SK-N-SH treated with all-trans-retinoic acid at 6 μM for 48 hours (cell line): ENCODE measurements around the gene NCOA4.
"Not testable (repeated sequence)": the region's sequence is repeated elsewhere in the genome, so short reads cannot be mapped to it uniquely, and the experiment has no call there.

Experiments used
- ATAC-seq: fragments of 200-7000 bp; cut with Tn5 transposase; 3 replicates; pipeline ENCODE4 v1.9.1; 2020; ENCODE audit warnings: mild to moderate bottlenecking, moderate library complexity

The NCOA4 gene

DNA sequence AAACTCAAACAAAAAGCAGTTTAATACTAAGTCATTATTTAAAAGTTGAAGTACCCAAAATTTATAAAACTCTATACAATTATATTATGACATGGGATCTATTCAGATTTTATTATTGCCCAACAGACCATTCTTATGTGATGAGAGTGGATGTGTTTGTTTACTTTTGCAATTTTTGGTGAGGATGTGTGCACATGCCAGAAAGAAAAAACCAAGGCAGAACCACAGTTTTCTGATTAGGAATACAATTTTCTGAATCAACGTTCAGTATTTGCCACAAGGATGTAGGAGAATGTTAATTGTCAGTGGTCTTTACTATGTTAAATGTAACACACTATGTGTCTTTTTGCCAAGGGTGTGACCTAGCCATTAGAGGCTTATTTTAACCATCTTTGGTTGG, 49.1 kb downstream of the NCOA4 start:
- not testable (repeated sequence) for ATAC-seq

DNA sequence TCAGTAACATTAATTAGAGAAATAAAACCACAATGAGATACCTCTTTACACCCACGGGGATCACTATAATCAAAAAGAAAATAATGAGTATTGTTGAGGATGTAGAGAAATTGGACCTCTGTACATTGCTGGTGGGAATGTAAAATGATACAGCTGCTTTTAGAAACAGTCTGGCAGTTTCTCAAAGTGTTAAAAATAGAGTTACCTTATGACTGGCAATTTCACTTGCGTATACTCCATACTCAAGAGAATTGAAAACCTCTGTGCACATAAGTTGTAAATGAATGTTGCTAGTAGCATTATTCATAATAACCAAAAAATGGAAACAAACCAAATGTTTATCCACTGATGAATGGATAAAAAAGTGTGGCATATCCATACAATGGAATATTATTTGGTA, 51.9 kb downstream of the NCOA4 start:
- ATAC-seq, result not testable (repeated sequence)

DNA sequence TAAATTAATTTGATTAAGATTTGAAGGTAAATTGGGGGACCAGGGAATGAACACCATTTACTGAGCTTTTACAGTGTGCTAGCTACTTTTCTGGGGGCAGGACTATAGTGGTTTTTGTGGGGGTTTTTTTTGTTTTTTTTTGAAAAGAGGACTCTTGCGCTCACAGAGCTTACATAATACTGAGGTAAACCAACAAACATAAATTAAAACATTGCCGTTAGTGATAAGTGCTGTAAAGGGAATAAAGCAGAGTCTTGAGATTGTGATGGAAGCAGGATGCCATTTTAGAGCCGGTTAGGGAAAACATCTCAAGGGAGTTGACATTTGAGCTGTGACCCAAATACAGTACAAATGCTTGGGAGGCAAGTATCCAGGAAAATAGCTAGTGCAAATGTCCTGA, 56.4 kb downstream of the NCOA4 start:
- ATAC-seq, result not testable (repeated sequence)

DNA sequence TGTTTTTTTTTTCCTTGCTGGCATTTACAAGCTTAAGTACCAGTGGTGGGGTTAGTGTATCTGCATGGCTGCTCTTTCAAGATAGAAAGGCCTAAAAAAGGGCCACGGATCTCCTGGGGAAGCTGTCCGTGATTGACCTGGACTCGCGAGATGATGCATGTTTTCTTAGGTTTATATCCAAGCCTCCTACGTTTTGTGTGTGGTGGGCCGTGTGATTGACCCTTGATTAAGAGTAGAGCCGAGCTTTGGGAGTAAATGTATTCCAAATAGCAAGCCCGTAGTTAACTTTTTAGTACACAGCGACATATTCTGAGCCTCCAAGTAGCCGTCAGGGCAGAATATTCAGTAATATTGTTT, 57.6 kb downstream of the NCOA4 start:
- ATAC-seq, result peak; percentile 46

DNA sequence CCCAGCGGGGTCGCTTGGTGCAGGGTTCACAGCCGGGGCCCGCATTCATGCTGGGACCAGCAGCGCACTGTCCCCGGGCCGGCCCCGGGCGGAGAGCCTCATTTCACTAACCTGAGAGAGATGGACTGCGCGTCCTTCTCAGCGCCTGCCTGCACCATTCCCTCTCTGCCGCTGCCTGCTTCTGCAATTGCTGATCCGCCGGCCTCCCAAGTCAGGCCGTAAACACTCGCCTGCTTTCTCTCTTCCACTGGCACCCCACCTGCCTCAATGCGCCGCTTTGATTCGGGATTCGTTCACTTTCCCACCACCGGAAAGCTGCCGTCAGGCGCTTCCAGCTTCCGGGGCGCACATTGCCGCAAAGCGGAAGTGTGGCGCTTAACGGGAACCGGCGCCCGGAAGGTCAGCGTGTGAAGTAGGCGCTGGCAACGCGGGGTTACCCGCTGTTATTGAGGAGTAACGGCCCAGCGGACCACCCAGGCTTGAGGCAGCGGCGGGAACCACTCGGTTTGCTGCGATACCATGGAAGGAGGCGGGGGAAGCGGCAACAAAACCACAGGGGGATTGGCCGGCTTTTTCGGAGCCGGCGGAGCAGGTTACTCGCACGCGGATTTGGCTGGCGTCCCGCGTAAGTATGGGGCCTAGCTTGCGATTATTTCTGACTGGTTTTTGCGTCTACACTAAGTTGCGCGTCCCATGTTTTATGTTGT, 58.2 kb downstream of the NCOA4 start, which contains the start of gene TIMM23:
TIMM23 (plus strand) TSS at position 384 of the 707 bp plus-strand sequence; CDS start at position 520, 136 bp downstream.
- peak; percentile 86 for ATAC-seq

DNA sequence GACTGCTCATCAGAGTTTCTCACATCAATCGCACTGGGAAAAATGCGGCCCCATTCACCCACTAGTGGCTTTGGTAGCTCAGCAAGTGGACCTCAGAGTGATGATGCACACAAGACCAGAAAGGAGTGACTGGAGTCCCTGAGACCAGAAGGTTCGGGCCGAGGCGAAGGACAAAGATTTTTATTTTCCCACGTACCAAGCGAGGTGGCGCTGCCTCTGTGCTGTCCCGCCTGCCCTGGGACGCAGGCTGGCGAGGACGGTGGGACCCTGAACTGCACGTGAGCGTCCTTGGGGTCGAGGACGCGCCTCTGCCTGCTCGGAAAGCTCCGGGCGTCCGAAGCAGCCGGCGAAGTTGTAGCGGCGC, 58.7 kb downstream of the NCOA4 start:
- peak; percentile 62 for ATAC-seq

DNA sequence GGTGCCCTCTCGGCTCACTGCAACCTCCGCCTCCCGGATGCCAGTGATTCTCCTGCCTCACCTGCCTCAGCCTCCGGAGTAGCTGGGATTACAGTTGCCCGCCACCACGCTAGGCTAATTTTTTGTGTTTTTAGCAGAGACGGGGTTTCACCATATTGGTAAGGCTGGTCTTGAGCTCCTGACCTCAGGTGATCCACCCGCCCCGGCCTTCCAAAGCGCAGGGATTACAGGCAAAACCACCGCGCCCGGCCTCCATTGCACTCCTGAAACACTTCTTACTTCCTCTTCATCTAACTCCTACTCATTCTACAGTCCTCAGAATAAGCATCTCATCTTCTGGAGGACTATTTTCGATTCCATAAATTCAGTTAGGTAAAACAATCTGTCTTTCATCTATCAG, 59.4 kb downstream of the NCOA4 start:
- ATAC-seq, result peak; percentile 10; the same call in 1 of the 3 replicates

DNA sequence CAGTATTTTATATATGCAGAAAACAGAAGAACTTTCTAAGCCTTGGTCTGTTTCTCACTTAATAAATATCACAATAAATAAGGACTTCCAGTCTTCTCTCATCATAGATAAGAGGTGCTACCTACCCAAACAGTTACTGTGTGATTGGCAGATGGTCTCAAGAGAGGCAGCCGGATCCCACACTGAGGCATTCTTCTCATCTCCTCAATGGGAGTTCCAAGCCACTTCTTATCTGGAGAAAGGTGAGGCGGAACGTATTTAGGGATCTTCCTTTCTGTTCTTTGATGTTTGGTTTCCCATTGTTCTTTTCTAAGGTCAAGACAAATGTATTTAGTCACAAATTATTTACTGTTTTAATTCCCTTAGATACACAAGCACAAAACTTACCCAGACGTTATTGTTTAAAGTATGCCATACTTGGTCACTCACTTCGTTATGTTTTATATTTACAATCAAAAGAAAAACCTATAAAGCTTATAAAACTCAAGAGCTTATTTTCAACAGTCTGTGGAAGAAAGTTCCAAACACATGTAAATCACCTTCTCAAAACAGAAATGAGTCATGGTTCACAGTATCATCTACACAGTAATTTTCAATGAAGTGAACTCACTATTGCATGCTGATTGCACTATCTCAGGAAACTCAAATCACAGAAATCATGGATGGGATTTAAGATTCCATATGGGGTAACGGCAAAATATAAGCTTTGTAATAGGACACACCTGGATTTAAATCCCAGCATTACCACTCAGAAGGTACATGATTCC, 67.6 kb downstream of the NCOA4 start:
- not testable (repeated sequence) for ATAC-seq

DNA sequence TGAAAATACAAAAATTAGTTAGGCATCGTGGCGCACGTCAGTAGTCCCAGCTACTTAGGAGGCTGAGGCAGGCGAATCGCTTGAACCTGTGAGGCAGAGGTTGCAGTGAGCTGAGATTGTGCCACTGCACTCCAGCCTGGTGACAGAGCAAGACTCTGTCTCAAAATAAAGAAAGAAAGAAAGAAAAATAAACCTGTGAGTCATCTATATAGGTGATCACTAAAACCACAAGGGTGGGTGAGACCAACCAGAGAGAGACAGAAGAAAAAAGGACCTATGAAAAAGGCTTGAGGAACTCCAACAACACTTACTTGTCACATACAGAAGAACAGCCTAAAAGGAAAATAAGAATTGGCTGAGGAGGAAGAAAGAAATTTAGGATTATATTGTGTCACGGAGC, 72.5 kb downstream of the NCOA4 start:
- ATAC-seq, result not testable (repeated sequence)

DNA sequence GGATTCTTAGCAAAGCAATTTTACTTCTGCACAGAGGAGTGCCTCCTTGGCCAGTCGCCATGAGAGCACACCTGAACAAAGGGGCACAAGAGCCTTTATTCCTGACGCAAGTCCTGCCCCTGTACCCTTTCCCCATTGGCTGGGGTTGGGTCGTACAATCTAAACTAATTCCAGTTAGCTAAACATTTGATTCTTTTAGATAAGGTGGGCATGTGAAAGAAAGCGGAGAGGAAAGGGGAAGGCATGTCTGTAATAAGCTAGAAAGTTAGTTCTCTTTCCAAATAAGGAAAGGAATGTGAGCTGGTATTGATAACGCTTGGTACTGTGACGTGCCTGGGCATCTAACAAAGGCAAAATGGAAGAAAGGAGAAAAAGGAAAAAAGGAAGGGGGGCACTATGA, 73.8 kb downstream of the NCOA4 start:
- not testable (repeated sequence) for ATAC-seq
